GM21619 (cell line): Measurements from ENCODE around the gene CEACAM19.
"Not testable (repeated sequence)": the region's sequence is repeated elsewhere in the genome, so short reads cannot be mapped to it uniquely, and the experiment has no call there.

Experiments used
- ATAC-seq: cut with Tn5 transposase; IDR thresholded peaks from one replicate; pipeline ENCODE4 v1.9.1; 2021; ENCODE audit not compliant: unreplicated experiment

The CEACAM19 gene

DNA sequence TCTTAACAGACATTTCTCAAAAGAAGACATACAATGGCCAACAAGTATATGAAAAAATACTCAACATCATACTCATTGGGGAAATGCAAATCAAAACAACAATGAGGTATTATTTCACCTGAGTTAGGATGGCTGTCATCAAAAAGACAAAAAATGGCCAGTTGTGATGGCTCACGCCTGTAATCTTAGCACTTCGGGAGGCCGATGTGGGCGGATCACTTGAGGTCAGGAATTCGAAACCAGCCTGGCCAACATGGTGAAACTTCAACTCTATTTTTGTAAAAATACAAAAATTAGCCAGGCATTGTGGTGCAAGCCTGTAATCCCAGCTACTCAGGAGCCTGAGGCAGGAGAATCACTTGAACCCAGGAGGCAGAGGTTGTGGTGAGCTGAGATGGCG is 49.7 kb downstream of the CEACAM19 start:
- no peak for ATAC-seq

DNA sequence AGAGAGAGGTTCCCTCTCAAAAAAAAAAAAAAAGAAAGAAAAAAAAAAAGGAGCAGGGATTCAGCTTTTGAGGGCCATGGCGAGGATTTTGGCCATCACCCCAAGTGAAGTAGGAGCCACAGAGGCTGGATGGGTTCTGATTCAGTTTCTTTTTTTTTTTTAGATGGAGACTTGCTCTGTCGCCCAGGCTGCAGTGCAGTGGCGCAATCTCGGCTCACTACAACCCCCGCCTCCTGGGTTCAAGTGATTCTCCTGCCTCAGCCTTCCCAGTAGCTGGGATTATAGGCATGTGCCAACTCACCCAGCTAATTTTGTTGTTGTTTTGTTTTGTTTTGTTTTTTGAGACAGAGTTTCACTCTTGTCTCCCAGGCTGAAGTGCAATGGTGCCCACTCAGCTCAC is 50.1 kb downstream of the CEACAM19 start:
- not testable (repeated sequence) for ATAC-seq

DNA sequence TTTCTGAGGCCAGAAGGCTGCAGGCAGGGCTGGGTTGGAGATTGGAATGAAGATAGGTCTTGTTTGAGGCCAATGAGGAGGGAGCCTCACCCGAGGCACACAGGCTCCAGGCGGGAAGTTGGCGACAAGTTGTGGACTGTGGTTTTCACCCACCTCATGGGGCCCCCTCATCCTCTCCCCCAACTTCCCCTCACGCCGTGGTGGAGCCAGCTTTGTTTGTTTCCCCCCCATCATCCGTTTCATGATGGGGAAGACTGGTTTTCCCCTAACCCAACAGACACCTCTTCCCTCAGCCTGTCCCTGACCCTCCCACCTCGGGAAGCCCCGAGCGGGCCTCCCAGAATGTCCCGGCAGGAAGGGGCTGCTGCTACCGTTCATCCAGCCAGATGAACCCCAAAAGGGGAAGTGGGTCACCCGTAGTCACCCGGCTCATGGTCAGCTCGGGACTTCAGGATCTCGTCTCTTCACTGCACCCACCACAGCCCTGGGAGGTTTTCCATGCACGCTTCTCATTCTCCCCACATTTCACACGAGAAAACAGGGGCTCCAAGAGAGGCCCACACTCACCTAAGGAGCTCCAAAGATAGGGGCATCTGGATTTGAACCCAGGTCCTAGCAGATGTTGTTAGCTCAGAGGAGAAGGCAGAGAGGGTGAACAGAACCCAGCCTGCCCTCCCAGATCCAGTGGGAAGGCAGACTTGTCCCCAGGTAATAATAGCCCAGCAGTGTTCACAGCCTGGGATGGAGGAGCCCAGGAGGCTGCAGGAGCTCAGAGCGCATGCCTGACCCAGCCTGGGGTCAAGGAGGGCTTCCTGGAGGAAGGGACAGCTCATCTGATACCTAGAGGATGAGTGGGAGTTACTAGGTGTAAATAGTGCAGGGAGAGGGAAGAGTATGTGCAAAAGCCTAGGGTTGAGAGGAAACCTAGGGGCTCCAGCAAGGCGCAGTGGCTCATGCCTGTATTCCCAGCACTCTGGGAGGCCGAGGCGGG is 51.1 kb downstream of the CEACAM19 start:
- ATAC-seq, result no peak

DNA sequence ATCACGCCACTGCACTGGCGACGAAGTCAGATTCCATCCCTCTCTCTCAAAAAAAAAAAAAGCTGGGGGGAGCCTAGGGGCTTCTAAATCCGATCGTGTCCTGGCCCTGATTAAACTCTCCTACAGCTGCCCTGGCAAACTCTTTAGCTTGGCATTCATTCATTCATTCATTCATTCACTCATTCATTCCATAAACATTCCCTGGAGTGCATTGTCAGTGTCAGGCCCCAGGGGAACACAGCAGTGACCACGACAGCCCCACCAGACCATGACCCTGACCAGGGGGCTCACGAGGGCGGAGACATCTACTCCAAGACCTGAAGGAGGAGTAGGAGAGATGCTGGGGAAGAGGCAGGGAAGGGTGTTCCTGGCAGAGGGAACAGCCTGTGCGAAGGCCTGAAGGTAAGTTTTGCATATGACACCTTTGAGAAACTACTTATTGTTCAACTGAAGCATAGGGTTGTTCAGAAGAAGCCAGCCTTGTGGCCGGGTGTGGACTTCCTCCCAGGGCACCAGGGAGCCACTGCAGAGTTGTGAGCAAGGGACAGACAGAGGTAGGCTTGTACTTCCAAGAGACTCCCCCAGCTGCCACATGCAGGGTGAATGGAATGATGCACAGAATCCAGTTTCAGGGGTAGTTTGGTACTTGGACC is 52.1 kb downstream of the CEACAM19 start:
- no peak for ATAC-seq

DNA sequence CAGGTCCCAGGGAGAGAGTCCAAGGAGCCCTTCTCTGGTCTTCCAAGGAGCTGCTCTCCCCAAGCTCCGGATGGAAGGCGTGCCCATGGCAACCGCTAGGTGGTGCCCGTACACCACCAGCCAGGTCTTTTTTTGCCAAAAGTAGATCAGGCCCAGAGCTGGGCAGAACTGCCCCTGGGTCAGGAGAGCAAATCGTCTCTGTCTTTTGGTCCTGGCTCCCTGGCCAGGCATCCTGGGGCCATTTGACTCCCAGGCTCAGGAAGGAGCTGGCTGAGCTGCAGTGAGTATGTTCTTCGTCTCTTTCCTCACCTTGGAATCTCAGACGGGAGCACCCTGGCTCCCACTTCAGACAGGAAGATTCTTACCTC is 52.7 kb downstream of the CEACAM19 start:
- no peak for ATAC-seq

DNA sequence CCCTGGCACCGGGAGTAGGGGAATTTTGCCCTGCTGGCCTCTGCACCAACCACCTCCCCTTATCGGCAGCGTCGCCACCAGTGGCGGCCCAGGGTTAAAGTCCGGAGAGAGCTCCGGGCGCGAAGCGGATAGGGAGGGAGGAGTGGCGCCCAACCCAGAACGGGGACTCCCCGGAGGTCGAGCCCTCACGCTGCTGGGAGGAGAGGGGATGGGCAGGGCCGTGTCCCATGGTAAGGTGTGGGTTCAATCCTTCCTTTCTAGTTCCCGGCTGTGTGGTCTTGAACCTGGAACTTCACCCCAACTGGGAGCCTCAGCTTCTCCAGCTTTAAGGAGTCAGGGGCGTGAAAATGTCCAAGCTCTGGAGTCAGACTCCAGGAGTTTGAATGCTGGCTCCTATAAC is 54.0 kb downstream of the CEACAM19 start:
- no peak for ATAC-seq

DNA sequence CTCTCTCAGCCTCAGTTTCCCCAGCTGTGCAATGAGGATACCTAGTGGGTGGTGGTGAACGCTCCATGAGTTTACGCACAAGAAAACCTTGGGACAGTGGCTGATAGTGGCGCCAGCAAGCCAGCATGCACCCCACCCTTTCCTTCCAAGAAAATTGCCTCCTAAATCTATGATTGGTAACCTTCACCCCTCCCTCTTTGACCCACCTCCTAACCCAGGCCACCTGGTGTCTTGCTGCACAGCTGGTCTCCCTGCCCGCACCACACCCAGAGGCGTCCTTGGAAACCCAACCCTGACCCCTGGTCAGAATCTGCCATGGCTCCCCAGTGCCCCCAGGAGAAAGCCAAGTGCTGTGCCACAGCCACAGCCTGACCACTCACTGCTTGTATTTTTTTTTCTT is 54.4 kb downstream of the CEACAM19 start:
- no peak for ATAC-seq

DNA sequence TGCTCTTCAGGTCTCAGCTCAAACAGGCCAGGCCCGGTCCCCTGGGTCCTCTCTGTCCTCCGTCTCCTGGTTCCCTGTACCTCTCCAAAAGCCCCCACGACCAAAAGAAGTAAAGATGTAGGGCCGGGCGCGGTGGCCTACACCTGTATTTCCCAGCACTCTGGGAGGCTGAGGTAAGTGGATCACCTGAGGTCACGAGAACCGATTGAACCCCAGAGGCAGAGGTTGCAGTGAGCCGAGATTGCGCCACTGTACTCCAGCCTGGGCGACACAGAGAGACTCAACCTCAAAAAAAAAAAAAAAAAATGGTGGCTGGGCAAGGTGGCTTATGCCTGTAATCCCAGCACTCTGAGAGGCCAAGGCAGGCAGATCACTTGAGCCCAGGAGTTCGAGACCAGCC is 55.2 kb downstream of the CEACAM19 start:
- no peak for ATAC-seq

DNA sequence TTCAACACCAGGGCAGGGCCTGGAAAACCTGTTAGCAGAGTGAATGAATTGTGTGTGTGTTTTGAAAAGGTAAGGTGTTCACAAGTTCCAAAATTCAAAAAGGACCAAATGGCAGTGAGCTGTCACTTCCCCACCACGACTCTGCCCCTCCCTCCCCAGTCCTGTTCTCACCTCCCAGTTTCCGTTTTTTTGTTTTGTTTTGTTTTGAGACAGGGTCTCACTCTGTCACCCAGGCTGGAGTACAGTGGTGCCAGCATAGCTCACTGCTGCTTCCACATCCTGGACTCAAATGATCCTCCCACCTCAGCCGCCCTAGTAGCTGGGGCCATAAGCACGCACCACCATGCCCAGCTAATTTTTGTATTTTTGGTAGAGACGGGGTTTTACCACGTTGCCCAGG is 56.9 kb downstream of the CEACAM19 start:
- no peak for ATAC-seq

DNA sequence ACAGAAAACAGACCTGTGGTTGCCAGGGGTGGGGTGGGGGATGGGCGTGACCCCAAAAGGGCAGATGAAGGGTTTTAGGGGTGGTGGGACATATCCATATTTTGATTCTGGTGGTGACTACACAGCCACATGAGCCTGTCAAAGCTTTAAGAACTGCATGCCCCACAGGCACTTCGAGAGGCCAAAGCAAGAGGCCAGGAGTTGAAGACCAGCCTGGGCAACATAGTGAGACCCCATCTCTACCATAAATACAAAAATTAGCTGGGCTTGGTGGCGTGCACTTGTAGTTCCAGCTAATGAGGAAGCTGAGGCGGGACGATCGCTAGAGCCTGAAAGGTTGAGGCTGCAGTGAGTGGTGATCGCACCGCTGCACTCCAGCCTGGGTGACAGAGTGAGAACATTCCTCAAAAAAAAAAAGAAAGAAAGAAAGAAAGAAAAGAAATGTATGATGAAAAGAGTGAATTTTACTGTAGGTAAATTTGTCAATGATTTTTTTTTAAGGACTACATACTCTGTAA is 58.3 kb downstream of the CEACAM19 start:
- no peak for ATAC-seq

DNA sequence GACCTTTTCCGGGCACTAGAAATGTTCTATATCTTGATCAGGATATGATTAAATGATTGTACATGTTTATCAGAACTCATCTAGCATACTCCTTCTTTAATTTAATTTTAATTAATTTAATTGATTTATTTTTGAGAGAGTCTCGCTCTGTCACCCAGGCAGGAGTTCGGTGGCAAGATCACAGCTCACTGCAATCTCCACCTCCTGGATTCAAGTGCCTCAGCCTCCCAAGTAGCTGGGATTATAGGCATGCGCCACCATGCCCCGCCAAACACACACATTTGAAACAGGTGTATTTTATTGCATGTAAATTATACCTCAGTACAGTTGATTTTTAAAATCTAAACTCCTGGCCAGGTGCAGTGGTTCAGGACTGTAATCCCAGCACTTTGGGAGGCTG is 59.8 kb downstream of the CEACAM19 start:
- no peak for ATAC-seq

DNA sequence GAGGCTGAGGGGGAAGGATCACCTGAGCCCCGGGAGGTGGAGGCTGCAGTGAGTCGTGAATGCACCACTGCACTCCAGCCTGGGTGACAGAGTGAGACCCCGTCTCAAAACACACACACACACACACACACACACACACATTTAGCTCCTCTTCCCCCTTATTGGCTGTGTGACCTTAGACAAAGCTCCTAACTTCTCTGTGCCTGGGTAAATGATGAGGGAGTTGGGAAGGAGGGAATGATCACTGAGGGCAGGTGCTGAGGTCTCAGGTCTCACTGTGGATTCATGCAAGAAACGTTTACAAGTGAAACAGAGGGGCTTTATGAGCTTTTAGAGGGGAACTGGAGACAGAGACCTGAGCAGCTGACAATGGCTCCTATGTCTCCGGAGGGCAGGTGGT is 60.3 kb downstream of the CEACAM19 start:
- ATAC-seq, result no peak

DNA sequence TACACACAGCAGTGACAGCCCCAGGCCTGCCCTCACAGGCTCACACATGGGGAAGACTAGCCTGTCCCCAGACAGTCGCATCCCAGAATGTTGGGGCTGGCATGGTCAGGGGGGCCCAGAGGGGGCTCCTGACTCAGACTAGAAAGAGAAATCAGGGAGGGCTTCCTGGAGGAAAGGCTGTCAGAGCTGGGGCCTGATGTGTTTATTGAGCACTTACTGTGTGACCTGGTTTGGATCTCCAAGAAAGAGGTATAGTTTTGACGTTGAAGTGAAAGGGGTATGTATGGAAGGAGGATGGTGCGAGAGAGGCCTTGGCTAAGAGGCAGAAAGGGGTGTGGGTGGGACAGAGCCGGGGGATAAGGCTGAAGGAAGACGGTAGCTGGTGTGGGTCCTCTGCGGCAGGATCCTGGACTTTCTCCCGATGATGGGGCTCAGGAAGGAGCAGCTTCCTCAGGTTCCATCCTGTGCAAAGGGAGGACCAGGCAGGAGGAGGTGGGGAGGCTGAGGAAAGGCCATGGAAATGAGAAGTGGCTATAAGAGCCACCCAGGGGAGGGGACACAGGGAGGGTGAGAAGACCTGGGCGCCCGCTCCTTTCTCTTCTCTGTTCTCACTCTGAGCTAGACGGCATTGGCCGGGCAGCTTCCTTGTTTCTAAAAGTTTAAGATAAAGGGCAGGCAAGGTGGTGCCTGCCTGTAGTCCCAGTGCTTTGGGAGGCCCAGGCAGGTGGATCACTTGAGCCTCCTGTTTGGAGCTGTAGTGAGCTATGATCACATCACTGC is 61.1 kb downstream of the CEACAM19 start:
- ATAC-seq, result no peak
